Embryonic facial prominence (tissue), 1 donor: Measurements from ENCODE around the gene USP11.

Experiments
- DNase-seq: peaks from one replicate; pipeline ENCODE4 v3.0.0-alpha.2; 2016; ENCODE audit errors: extremely low spot score

Gene USP11

DNA sequence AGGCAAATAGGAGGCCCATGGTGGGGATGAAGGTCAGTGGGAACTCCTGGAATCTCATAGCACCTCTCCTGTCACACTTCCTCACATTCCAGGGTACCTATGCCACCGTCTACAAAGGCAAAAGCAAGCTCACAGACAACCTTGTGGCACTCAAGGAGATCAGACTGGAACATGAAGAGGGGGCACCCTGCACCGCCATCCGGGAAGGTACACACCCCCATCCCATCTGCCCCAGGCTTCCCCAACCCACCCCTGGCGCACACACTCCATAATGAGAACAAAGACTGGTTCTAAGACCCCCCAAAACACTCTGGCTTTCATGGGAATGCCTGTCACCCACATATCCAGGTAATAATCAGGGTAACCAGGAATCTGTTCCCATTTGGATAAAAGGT lies 7.9 kb upstream of the USP11 start:
- DNase-seq, result no peak

- DNase-seq, result no peak
Observed at GRCh38 chrX:47226071-47226470, 6.7 kb upstream of the USP11 start.

DNA sequence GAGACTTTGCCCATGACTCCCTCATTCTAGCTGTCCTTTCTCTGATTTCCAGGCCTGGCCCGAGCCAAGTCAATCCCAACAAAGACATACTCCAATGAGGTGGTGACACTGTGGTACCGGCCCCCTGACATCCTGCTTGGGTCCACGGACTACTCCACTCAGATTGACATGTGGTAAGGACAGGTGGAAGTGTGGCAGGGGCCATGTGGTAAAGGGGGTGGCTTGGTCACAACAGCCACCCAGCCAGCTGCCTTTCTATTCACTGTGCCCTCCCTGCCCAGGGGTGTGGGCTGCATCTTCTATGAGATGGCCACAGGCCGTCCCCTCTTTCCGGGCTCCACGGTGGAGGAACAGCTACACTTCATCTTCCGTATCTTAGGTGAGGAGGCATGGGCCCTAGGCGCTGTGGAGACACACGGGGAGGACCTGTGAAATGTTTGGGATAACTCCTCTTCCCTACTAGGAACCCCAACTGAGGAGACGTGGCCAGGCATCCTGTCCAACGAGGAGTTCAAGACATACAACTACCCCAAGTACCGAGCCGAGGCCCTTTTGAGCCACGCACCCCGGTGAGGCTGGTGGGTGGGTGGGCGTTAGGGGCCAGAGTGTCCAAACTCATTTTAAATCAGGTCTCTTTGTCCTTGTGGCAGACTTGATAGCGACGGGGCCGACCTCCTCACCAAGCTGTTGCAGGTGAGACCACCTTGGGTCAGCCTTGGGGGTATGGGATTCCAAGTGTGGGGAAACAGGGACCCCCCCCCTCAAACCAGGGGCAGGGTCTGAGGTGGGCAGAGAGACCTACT lies 6.1 kb upstream of the USP11 start:
- DNase-seq, result no peak

DNA sequence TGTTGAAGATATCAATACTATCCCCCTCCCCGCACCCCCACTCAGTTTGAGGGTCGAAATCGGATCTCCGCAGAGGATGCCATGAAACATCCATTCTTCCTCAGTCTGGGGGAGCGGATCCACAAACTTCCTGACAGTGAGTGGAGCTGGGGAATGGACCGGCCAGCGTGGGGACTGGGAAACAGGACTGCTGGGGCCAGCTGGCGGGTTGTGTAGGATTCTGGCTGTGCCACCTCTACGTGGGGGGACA lies 5.5 kb upstream of the USP11 start:
- no peak for DNase-seq

- DNase-seq, result no peak
Observed at GRCh38 chrX:47228550-47229270, 4.1 kb upstream of the USP11 start.

DNA sequence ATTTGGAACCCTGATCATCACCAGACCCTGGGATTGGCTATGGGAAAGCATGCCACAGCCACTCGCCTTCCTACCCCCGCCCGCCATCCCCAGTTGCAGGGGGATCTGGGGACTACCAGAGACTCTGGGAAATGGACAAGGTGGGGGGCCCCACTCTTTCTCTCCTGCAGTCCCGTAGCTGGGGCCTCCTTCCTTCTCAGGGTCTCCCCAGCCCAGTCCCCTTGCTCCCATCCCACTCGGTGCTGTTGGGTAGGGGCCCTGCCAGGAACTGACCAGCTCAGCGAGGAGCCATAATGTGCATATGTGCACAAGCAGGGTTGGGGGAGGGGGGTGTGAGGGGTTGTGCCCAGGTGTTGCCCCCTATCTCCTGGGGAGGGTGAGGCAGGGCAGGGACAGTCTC lies 3.4 kb upstream of the USP11 start:
- DNase-seq, result no peak

GRCh38 chrX:47230136-47230868 lies 2.5 kb upstream of the USP11 start:
- no peak for DNase-seq

- DNase-seq, result no peak
Observed at GRCh38 chrX:47231167-47231566, 1.6 kb upstream of the USP11 start.

DNA sequence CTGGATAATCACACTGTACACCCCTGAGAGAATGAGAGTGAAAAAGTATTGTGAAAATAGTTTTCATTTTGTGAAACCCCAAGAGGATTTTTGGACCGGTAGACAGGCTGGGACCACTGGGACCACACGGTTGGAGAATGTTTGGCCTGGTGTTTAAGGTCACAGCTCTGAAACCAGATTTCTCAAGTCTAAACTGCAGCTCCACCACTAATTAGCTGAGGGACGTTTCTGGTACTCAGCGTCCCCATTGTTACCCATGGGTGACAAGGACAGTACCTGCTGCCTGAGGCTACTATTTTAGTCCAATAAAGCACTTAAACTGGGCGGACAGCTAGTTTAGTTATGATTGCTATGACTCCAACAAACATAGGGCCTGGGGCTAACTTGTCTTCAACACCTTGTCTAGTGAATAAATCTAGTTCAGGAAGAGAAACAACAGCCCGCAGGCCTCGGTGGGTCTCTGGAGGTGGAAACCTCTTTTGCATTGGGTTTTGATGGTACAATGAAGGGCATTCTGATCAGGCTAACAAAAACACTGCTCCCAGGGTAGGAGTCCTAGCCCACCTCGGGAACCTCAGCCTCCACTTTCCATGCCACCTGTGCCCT lies 509 bp upstream of the USP11 start:
- no peak for DNase-seq

DNA sequence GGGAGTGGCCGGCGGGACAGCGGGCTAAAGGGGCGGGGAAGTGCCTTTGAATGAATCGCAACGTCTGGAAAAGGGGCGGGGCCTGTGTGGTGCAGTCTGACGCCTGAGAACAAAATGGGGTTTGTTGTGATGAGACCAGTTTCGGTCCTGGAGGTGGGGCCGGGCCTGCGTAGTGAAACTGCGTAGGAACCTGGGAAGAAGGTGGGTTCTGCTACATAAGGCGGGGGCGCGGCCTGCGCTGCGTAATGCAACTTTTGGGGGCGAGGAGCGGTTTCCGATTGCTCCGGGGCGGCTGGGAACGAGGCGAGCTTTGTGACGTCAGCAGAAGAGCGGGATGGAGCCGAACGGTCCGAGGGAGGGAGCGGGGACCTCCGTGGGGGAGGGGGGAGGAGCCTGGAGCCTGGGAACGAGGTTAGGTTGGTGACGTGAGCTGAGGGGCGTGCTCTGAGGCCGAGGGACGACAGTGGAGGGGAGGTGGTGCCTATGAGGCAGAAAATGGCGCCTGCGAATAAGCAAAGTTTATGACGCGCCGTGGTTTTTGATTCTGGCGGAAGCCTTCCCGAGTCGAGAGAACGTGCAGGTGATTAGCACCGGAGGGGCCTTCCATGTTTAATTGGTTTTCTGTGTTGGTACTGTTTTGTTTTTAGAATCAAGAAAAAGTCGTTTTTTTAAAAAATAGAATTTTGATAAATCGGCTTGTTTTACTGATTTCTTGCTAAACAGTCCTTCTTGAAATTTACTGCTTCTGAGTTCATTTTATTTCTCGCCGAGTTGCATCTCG lies 714 bp downstream of the USP11 start:
- peak; percentile 92 for DNase-seq

DNA sequence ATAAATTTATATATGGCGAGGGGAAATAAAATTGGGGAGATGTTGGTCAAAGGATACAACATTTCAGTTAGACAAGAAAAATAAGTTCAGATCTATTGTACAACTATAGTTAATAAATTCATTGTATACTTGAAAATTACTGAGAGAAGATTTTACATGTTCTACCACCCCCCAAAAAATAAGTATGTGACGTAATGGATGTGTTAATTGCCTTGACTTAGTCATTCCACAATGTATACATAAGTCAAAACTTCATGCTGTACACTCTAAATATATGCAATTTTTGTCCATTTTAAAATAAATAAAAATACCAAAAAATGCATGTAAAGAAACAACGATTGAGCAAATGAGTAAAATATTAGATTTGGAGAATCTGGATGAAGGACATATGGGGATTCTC lies 1.8 kb downstream of the USP11 start:
- no peak for DNase-seq

DNA sequence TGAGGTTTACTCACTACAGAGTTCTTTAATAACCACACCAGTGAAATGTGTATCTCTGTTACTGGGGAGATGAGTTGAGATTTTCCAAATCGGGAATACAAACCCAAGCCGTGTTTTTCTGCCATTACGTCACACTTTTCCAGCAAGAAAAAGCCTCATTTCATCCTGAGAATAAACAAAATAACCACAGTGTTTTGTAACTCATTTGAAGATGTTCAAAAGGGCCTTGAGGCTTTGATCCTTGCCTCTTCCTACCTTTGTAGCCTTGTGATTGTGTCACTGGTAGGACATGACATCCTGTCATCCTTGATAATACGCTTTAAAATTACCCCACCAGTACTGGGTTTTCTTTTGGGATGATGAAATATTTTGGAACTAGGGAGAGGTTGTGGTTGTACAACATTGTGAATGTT lies 2.9 kb downstream of the USP11 start:
- no peak for DNase-seq

DNA sequence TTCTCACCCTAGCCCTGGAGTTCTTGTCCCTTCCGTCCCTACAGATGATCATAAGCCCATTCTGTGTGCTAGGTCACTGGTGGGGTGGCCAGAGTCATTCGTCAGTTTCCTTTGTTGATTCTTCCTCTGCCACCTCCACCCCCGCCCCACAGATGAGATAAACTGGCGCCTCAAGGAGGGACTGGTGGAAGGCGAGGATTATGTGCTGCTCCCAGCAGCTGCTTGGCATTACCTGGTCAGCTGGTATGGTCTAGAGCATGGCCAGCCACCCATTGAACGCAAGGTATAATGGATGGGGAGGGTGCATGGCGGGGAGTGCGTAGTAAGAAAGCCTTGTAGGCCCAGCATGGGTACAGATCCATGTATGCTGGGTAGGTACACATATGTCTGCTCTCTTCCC lies 6.4 kb downstream of the USP11 start:
- DNase-seq, result no peak

GRCh38 chrX:47239898-47240545 lies 7.2 kb downstream of the USP11 start:
- DNase-seq, result no peak

DNA sequence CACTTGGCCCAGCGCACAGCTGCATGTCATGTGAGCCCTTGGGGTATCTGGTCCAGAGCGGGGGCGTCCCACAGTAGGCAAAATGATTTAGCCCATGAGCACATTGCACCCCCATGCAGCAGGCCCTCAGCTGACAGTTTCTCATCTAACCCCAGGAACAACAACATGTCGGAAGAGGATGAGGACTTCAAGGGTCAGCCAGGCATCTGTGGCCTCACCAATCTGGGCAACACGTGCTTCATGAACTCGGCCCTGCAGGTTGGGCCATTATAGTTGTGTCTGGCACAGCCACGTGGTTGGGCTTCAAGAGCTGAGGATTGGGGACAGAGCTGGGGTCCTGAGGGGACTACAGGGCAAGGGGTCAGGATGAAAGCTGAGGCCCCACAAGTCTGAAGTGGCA lies 7.8 kb downstream of the USP11 start:
- no peak for DNase-seq

DNA sequence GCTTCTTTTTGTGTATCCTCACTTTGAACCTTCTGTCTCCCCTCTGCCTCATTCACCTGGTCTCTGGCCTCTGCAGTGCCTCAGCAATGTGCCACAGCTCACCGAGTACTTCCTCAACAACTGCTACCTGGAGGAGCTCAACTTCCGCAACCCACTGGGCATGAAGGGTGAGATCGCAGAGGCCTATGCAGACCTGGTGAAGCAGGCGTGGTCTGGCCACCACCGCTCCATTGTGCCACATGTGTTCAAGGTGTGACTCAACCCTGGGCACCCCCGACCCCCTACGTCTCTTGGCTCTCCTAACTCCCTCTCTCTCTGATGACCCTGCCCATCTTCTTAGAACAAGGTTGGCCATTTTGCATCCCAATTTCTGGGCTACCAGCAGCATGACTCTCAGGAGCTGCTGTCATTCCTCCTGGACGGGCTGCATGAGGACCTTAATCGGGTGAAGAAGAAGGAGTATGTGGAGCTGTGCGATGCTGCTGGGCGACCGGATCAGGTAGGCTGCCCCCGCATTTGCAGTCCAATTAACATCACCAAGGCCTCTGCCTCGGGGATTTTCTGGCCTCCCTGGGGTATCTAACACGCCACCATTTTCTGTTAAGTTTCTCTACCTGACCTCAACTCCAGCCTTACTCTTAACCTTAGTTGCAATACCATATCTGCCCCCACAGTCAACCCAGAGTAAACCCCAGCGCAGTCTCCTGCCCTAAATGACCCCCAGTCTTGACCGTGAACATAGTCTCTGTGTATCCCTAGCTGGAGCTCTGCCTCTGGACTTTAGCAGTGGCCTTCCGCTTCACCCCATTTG lies 8.6 kb downstream of the USP11 start:
- DNase-seq, result no peak

DNA sequence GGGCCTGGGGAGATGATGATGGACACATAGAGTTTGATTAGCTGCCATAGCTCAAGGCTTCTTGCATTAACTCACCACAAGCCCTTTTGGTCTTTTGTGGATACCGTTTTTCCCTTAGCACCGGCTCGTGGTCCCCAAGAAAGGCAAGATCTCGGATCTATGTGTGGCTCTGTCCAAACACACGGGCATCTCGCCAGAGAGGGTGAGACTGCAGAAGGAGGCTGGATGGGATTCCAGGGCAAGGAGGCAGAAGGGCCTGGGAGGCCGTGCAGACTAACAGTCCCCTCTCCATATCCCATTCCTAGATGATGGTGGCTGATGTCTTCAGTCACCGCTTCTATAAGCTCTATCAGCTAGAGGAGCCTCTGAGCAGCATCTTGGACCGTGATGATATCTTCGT lies 9.5 kb downstream of the USP11 start:
- no peak for DNase-seq

DNA sequence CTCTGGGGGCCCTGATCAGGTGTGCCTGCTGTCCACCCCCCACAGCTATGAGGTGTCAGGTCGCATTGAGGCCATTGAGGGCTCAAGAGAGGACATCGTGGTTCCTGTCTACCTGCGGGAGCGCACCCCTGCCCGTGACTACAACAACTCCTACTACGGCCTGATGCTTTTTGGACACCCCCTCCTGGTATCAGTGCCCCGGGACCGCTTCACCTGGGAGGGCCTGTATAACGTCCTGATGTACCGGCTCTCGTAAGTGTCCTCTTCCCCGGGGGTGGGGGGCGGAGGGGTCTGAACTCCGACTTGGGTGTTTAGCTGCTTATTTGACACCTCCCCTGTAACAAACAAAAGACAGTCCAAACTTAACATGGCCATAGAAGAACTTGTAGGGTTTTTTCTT lies 10.5 kb downstream of the USP11 start:
- DNase-seq, result no peak

GRCh38 chrX:47244676-47245075 lies 11.9 kb downstream of the USP11 start:
- no peak for DNase-seq

DNA sequence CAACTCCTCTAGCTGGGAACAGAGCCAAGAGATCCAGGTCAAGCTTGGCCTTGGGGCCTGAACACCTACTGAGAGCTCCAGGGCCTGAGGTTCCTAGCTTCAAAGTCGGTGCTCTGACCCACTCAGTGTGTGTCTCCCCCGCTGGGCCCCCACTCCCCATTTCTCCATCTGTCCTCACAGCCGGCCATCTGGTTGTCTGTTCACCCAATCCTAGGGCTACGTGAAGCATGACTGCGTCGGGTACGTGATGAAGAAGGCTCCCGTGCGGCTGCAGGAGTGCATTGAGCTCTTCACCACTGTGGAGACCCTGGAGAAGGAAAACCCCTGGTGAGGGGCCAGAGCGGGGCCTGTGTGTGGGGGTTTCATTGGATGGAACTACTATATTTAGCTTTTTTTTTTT lies 12.3 kb downstream of the USP11 start:
- DNase-seq, result no peak
